ENCODE results near the gene UBASH3B. TPM values are rescaled to one million over a fixed set of nuclear protein-coding genes. Genes with fewer than 3 reads are reported as not detected.

Gene UBASH3B
- polyA plus RNA-seq, 4 donors, result 0.89 to 2.1 (median 1.0) TPM

DNA sequence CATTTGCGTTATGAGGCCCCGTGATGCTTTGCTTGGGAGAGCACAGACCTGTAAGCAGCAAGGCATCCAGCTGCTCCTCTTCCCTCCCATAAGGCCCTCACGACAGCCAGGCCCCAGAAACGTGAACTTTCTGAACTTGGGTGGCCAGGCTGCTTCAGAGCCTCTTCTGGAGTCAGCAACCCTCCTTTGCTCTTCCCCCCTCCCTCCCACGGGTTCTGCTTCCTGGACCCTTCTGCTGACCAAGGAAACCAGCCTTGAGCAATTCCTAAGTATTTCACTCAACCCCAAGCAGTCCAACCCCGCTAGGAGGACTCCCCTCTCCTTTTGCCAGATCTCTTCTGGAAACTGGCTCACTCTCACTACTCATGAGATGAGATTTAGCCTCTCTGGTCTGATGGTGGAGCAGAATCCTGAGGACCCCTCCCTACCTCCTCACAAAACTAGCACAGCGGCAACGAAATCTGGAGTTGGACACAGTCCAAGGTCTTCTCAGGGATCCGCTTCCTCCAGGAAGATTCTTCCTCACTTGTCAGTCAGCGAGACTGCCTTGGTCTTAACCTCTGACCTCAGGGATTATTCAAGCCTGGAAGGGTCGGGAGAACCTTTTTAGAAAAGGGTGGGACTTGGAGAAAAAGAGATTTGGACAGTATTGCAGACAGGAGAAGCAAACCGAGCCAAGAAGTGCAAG lies 86.2 kb downstream of the UBASH3B start:
- no peak for FAIRE-seq
- H3K9me3 ChIP-seq (ENCODE audit: control insufficient read depth in 2 of 2, insufficient read depth in 1 of 2, low read depth in 1 of 2, low read length in 1 of 2), result no peaks in the 10 kb centered on the region

DNA sequence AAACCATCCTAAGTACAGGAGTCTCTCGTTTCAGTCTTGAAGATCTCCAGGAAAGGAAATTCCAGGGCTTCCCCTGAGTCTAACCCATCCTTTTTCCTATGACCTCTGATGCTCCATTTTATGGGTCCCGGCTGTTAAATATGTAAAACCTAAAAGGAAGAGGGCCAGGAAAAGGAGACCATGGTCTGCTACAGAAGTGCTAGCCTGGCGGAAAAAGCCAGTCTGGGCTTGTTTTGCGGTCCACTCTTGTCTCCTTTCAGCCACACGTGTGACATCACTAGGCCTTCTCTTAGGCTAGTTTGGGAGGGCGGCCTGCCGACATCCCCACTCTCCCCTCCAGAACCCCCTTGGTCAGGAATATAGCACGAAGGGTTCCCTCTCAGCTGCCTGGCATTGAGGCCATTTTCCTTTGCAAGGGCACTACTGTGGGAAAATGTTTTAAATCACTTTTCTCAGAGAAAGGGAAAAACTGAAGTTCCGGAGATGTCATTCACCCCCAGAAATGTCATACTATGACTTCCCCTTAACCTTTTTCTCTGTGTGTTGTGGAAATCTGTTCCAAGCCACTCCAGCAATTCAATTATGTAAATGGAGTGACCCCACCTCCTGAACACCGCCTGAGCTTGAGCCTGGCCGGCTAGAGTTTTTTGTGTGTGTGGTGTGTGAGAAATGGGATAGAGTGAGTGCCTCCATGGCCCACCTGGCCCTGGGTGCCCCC lies 86.9 kb downstream of the UBASH3B start:
- Histone ChIP-seq H3K4me3 (ENCODE audit: low read depth in 1 of 3, low read length in 3 of 3) (no peak overlapping the region), H3K27me3 (ENCODE audit: control insufficient read depth in 3 of 3, insufficient read depth in 3 of 3, low read length in 3 of 3) (no peaks in the 10 kb centered on the region), H3K9me3 (ENCODE audit: control insufficient read depth in 2 of 2, insufficient read depth in 1 of 2, low read depth in 1 of 2, low read length in 1 of 2) (no peaks in the 10 kb centered on the region), H3K36me3 (ENCODE audit: control insufficient read depth in 3 of 3, insufficient read depth in 2 of 3, low read depth in 1 of 3, low read length in 3 of 3) (no peaks in the 10 kb centered on the region), H3K27ac (ENCODE audit: low read depth in 1 of 3, low read length in 2 of 3) (peak overlapping the region in 2 of 3 donors; percentile 31 to 80), H3K4me1 (ENCODE audit: control insufficient read depth in 3 of 3, insufficient read depth in 2 of 3, low read depth in 1 of 3, low read length in 2 of 3) (peaks cover 0 to 7% (median 6%) of the 10 kb centered on the region in 3 donors)
- DNase-seq, result no peak
- no peak for FAIRE-seq
- WGBS, 3 donors, result 65 to 80% (median 77%) methylated on average over 11 of the region's 11 CpGs

More for the DNA sequence above, 86.2 kb downstream of the UBASH3B start:
- no peak for DNase-seq
- no peaks in the 10 kb centered on the region for H3K27me3 ChIP-seq (ENCODE audit: control insufficient read depth in 3 of 3, insufficient read depth in 3 of 3, low read length in 3 of 3)
- H3K36me3 ChIP-seq (ENCODE audit: control insufficient read depth in 3 of 3, insufficient read depth in 2 of 3, low read depth in 1 of 3, low read length in 3 of 3), result no peaks in the 10 kb centered on the region
- no peak overlapping the region for H3K4me3 ChIP-seq (ENCODE audit: low read depth in 1 of 3, low read length in 3 of 3)
- 44 to 58% (median 57%) methylated on average over 12 of the region's 12 CpGs for WGBS, 3 donors
- peak overlapping the region in 2 of 3 donors; percentile 31 to 80 for H3K27ac ChIP-seq (ENCODE audit: low read depth in 1 of 3, low read length in 2 of 3)
- peaks cover 0 to 3% (median 3%) of the 10 kb centered on the region in 3 donors for H3K4me1 ChIP-seq (ENCODE audit: control insufficient read depth in 3 of 3, insufficient read depth in 2 of 3, low read depth in 1 of 3, low read length in 2 of 3)

DNA sequence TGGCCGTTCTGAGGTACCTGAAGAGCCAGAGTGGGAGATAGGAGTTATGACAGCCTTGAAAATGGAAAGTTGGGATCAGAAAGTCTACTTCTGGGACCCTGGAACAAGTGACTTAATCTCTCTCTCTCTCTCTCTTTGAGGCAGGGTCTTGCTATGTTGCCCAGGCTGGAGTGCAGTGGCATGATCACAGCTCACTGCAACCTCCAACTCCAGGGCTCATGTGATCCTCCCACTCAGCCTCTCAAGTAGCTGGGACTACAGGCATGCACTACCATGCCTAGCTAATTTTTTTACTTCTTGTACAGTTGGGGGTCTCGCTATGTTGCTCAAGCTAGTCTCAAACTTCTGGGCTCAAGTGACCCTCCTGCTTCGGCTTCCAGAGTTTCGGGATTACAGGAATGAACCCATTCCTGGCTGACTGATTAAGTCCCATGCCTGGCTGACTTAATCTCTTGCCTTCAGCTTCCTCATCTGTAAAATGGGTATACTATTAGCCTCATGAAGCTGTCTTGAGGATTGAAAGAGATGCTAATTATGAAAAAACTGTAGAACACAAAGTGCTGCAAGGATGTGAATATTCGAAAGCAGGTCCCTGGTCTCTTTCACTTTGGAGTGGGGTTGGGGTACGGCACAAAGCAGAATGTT lies 87.7 kb downstream of the UBASH3B start:
- H3K36me3 ChIP-seq (ENCODE audit: control insufficient read depth in 3 of 3, insufficient read depth in 2 of 3, low read depth in 1 of 3, low read length in 3 of 3), result no peaks in the 10 kb centered on the region
- H3K4me3 ChIP-seq (ENCODE audit: low read depth in 1 of 3, low read length in 3 of 3), result no peak overlapping the region
- WGBS, 3 donors, result 79 to 85% (median 81%) methylated on average over 6 of the region's 6 CpGs
- DNase-seq (no peak), FAIRE-seq (no peak)
- no peaks in the 10 kb centered on the region for H3K9me3 ChIP-seq (ENCODE audit: control insufficient read depth in 2 of 2, insufficient read depth in 1 of 2, low read depth in 1 of 2, low read length in 1 of 2)
- H3K27me3 ChIP-seq (ENCODE audit: control insufficient read depth in 3 of 3, insufficient read depth in 3 of 3, low read length in 3 of 3), result no peaks in the 10 kb centered on the region
- H3K4me1 ChIP-seq (ENCODE audit: control insufficient read depth in 3 of 3, insufficient read depth in 2 of 3, low read depth in 1 of 3, low read length in 2 of 3), result peaks cover 0 to 12% (median 7%) of the 10 kb centered on the region in 3 donors
- peak overlapping the region; percentile 16 to 80 (median 31) for H3K27ac ChIP-seq (ENCODE audit: low read depth in 1 of 3, low read length in 2 of 3)

DNA sequence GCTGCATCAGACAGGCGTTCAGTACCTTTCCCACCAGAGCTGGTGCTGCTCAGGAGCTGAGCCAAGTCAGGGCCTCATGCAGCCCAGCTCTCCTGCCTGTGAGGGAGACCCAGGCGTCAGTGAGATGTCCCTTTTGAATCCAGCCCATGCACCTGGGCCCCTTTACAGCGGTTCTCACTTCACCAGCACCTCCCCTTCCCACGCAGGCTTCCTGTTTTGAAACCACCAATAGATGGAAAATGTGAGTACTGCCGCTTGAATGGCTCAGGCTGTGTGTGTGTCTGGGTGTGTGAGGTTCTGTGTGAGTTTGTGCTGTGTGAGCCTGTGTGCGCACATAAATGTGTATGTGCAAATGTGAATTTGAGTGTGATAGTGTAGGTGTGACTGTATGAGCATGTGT lies 88.4 kb downstream of the UBASH3B start:
- DNase-seq (peak in 1 of 2 donors; percentile 60), FAIRE-seq (no peak)
- H3K4me3 ChIP-seq (ENCODE audit: low read depth in 1 of 3, low read length in 3 of 3), result no peak overlapping the region
- H3K27me3 ChIP-seq (ENCODE audit: control insufficient read depth in 3 of 3, insufficient read depth in 3 of 3, low read length in 3 of 3), result no peaks in the 10 kb centered on the region
- peaks cover 0 to 12% (median 7%) of the 10 kb centered on the region in 3 donors for H3K4me1 ChIP-seq (ENCODE audit: control insufficient read depth in 3 of 3, insufficient read depth in 2 of 3, low read depth in 1 of 3, low read length in 2 of 3)
- peak overlapping the region in 2 of 3 donors; percentile 22 to 80 for H3K27ac ChIP-seq (ENCODE audit: low read depth in 1 of 3, low read length in 2 of 3)
- WGBS, 3 donors, result 50 to 62% (median 50%) methylated on average over 5 to 6 of the region's 6 CpGs
- H3K36me3 ChIP-seq (ENCODE audit: control insufficient read depth in 3 of 3, insufficient read depth in 2 of 3, low read depth in 1 of 3, low read length in 3 of 3), result no peaks in the 10 kb centered on the region
- no peaks in the 10 kb centered on the region for H3K9me3 ChIP-seq (ENCODE audit: control insufficient read depth in 2 of 2, insufficient read depth in 1 of 2, low read depth in 1 of 2, low read length in 1 of 2)

DNA sequence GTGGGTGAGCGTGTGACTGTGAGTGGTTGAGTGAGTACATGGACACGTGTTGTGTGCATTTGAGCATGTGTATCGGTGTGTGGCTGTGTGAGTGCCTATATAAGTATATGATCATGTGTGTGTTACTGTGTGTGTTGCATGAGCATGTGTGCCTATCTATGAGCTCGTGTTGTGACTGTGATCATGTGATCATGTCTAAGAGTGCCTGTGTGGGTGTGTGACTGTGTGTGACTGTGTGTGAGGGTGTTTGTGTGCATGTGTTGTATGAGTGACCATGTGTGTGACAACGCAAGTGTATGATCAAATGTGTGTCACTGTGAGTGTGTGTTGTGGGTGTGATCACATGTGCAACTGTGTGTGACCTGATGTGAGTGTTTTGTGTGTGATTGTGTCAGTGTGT lies 88.8 kb downstream of the UBASH3B start:
- no peak overlapping the region for H3K4me3 ChIP-seq (ENCODE audit: low read depth in 1 of 3, low read length in 3 of 3)
- WGBS, 3 donors, result 62 to 73% (median 70%) methylated on average over 5 of the region's 5 CpGs
- DNase-seq (no peak), FAIRE-seq (no peak)
- H3K9me3 ChIP-seq (ENCODE audit: control insufficient read depth in 2 of 2, insufficient read depth in 1 of 2, low read depth in 1 of 2, low read length in 1 of 2), result no peaks in the 10 kb centered on the region
- H3K36me3 ChIP-seq (ENCODE audit: control insufficient read depth in 3 of 3, insufficient read depth in 2 of 3, low read depth in 1 of 3, low read length in 3 of 3), result no peaks in the 10 kb centered on the region
- H3K4me1 ChIP-seq (ENCODE audit: control insufficient read depth in 3 of 3, insufficient read depth in 2 of 3, low read depth in 1 of 3, low read length in 2 of 3), result peaks cover 0 to 12% (median 7%) of the 10 kb centered on the region in 3 donors
- peak overlapping the region in 2 of 3 donors; percentile 22 to 80 for H3K27ac ChIP-seq (ENCODE audit: low read depth in 1 of 3, low read length in 2 of 3)
- H3K27me3 ChIP-seq (ENCODE audit: control insufficient read depth in 3 of 3, insufficient read depth in 3 of 3, low read length in 3 of 3), result no peaks in the 10 kb centered on the region

DNA sequence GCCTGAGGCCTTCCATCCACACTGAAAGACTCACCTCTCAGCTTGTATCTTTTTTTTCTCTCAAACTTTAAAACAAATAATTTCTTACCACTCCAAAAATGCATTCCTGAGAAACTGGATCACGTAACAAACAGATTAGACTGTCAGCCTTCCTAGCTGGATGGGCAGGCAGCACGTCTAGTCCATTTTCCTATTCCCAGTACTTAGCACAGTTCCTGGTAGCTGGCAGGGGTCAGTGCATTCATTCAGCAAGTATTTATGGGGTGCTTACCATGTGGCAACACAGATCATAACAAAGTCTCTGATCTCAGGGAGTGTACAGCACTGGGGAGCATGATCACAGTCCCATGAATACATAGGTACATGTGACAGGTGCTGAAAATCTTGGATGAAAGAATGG lies 89.6 kb downstream of the UBASH3B start:
- 79 to 86% (median 86%) methylated on average over 2 of the region's 2 CpGs for WGBS, 3 donors
- FAIRE-seq (no peak), DNase-seq (no peak)
- Histone ChIP-seq H3K9me3 (ENCODE audit: control insufficient read depth in 2 of 2, insufficient read depth in 1 of 2, low read depth in 1 of 2, low read length in 1 of 2) (no peaks in the 10 kb centered on the region), H3K36me3 (ENCODE audit: control insufficient read depth in 3 of 3, insufficient read depth in 2 of 3, low read depth in 1 of 3, low read length in 3 of 3) (no peaks in the 10 kb centered on the region), H3K27ac (ENCODE audit: low read depth in 1 of 3, low read length in 2 of 3) (peak overlapping the region in 1 of 3 donors; percentile 43), H3K27me3 (ENCODE audit: control insufficient read depth in 3 of 3, insufficient read depth in 3 of 3, low read length in 3 of 3) (no peaks in the 10 kb centered on the region), H3K4me3 (ENCODE audit: low read depth in 1 of 3, low read length in 3 of 3) (no peak overlapping the region), H3K4me1 (ENCODE audit: control insufficient read depth in 3 of 3, insufficient read depth in 2 of 3, low read depth in 1 of 3, low read length in 2 of 3) (peaks cover 0 to 12% (median 7%) of the 10 kb centered on the region in 3 donors)

DNA sequence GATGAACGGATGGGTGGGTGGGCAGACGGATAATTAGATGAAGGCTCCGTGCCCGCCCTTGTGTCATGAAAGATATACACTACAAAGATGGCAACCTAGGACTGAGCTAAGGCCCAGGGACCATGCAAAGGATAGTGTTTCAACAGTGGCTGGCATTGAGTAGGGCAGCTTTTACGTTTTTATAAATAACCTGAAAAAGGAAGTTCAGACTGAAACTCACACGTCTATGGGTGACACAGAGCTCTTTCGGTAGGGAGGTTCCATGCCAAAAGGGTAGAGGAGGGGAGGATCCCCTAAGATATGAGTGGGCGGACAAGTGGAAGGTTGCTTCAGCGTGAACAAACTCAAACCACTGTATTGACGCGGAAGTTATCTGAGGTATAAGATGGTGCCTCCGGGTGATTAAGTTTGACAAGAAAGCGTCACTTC lies 90.5 kb downstream of the UBASH3B start:
- H3K36me3 ChIP-seq (ENCODE audit: control insufficient read depth in 3 of 3, insufficient read depth in 2 of 3, low read depth in 1 of 3, low read length in 3 of 3), result no peaks in the 10 kb centered on the region
- DNase-seq, result peak in 1 of 2 donors; percentile 13
- peaks cover 0 to 12% (median 7%) of the 10 kb centered on the region in 3 donors for H3K4me1 ChIP-seq (ENCODE audit: control insufficient read depth in 3 of 3, insufficient read depth in 2 of 3, low read depth in 1 of 3, low read length in 2 of 3)
- FAIRE-seq, result no peak
- peak overlapping the region in 1 of 3 donors; percentile 82 for H3K27ac ChIP-seq (ENCODE audit: low read depth in 1 of 3, low read length in 2 of 3)
- H3K4me3 ChIP-seq (ENCODE audit: low read depth in 1 of 3, low read length in 3 of 3), result no peak overlapping the region
- 73 to 89% (median 73%) methylated on average over 13 of the region's 13 CpGs for WGBS, 3 donors
- H3K9me3 ChIP-seq (ENCODE audit: control insufficient read depth in 2 of 2, insufficient read depth in 1 of 2, low read depth in 1 of 2, low read length in 1 of 2), result no peaks in the 10 kb centered on the region
- no peaks in the 10 kb centered on the region for H3K27me3 ChIP-seq (ENCODE audit: control insufficient read depth in 3 of 3, insufficient read depth in 3 of 3, low read length in 3 of 3)

DNA sequence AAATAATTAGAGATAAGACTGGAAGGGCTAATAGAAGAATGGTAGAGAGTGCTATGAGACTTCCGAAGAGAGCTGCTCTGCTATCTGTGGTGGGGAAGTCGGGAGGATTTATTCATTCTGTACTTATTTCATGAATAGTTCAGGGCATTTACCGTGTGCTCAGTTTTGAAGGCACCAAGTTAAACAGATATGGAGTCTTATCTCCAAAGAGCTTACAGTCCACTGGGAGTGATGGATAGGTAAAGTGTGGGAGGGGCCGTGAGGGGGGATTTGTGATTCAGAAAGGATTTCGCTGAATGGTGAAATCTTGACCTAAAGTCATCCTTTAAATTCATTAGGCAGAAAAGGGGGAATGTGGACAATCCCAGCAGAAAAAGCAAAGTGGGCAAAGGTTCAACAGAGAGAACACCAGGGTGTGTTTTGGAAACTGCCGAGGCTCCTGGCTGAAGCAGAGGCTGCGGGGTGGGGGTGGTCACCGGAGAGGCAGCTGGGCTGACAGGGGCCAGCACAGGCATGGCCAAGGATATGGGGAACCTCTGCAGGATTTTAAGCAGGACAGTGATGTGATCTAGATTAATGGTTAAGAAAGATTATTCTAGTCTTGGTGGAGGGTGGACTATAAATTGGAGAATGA lies 91.2 kb downstream of the UBASH3B start:
- no peak for DNase-seq
- no peaks in the 10 kb centered on the region for H3K27me3 ChIP-seq (ENCODE audit: control insufficient read depth in 3 of 3, insufficient read depth in 3 of 3, low read length in 3 of 3)
- no peak for FAIRE-seq
- H3K27ac ChIP-seq (ENCODE audit: low read depth in 1 of 3, low read length in 2 of 3), result peak overlapping the region in 1 of 3 donors; percentile 38
- peaks cover 0 to 12% (median 7%) of the 10 kb centered on the region in 3 donors for H3K4me1 ChIP-seq (ENCODE audit: control insufficient read depth in 3 of 3, insufficient read depth in 2 of 3, low read depth in 1 of 3, low read length in 2 of 3)
- no peak overlapping the region for H3K4me3 ChIP-seq (ENCODE audit: low read depth in 1 of 3, low read length in 3 of 3)
- WGBS, 3 donors, result 58 to 66% (median 59%) methylated on average over 8 of the region's 8 CpGs
- H3K36me3 ChIP-seq (ENCODE audit: control insufficient read depth in 3 of 3, insufficient read depth in 2 of 3, low read depth in 1 of 3, low read length in 3 of 3), result no peaks in the 10 kb centered on the region
- H3K9me3 ChIP-seq (ENCODE audit: control insufficient read depth in 2 of 2, insufficient read depth in 1 of 2, low read depth in 1 of 2, low read length in 1 of 2), result no peaks in the 10 kb centered on the region
